ENCODE results near the gene ZNF521.

Gene ZNF521

GRCh38 chr18:25166113-25166512 is 185.9 kb downstream of the ZNF521 start:
- TF ChIP-seq CTCF (IDR thresholded peaks at IDR 0.05; ENCODE audit: insufficient read depth, low read length, poor library complexity, severe bottlenecking): no peak
- Histone ChIP-seq H3K27me3 (replicated peaks; ENCODE audit: control insufficient read depth, insufficient read depth, low read length) (no peaks in the 10 kb centered on the region), H3K4me3 (replicated peaks; ENCODE audit: low read depth, low read length) (no peak overlapping the region), H3K36me3 (ENCODE audit: control insufficient read depth, insufficient read depth, low read length) (no peaks in the 10 kb centered on the region)
- no peak for DNase-seq (ENCODE audit: extremely low read depth, insufficient read length)

GRCh38 chr18:25164848-25165811 is 186.8 kb downstream of the ZNF521 start:
- Histone ChIP-seq H3K36me3 (ENCODE audit: control insufficient read depth, insufficient read depth, low read length) (no peaks in the 10 kb centered on the region), H3K27me3 (replicated peaks; ENCODE audit: control insufficient read depth, insufficient read depth, low read length) (no peaks in the 10 kb centered on the region), H3K4me3 (replicated peaks; ENCODE audit: low read depth, low read length) (peak overlapping the region; percentile 46)
- no peak for TF ChIP-seq CTCF (IDR thresholded peaks at IDR 0.05; ENCODE audit: insufficient read depth, low read length, poor library complexity, severe bottlenecking)
- DNase-seq (ENCODE audit: extremely low read depth, insufficient read length): peak; percentile 6

- H3K36me3 ChIP-seq (ENCODE audit: control insufficient read depth, insufficient read depth, low read length): no peaks in the 10 kb centered on the region
- no peaks in the 10 kb centered on the region for H3K27me3 ChIP-seq (replicated peaks; ENCODE audit: control insufficient read depth, insufficient read depth, low read length)
- TF ChIP-seq CTCF (IDR thresholded peaks at IDR 0.05; ENCODE audit: insufficient read depth, low read length, poor library complexity, severe bottlenecking): no peak
- no peak for DNase-seq (ENCODE audit: extremely low read depth, insufficient read length)
- peak overlapping the region; percentile 46 for H3K4me3 ChIP-seq (replicated peaks; ENCODE audit: low read depth, low read length)
These were observed 187.6 kb downstream of the ZNF521 start for GRCh38 chr18:25164211-25164847.

GRCh38 chr18:25153426-25153825 is 198.5 kb downstream of the ZNF521 start:
- Histone ChIP-seq H3K4me3 (replicated peaks; ENCODE audit: low read depth, low read length) (no peak overlapping the region), H3K36me3 (ENCODE audit: control insufficient read depth, insufficient read depth, low read length) (no peaks in the 10 kb centered on the region), H3K27me3 (replicated peaks; ENCODE audit: control insufficient read depth, insufficient read depth, low read length) (no peaks in the 10 kb centered on the region)
- DNase-seq (ENCODE audit: extremely low read depth, insufficient read length): no peak
- TF ChIP-seq CTCF (IDR thresholded peaks at IDR 0.05; ENCODE audit: insufficient read depth, low read length, poor library complexity, severe bottlenecking): no peak

GRCh38 chr18:25147877-25148488 is 204.0 kb downstream of the ZNF521 start:
- no peak for TF ChIP-seq CTCF (IDR thresholded peaks at IDR 0.05; ENCODE audit: insufficient read depth, low read length, poor library complexity, severe bottlenecking)
- Histone ChIP-seq H3K4me3 (replicated peaks; ENCODE audit: low read depth, low read length) (no peak overlapping the region), H3K36me3 (ENCODE audit: control insufficient read depth, insufficient read depth, low read length) (no peaks in the 10 kb centered on the region), H3K27me3 (replicated peaks; ENCODE audit: control insufficient read depth, insufficient read depth, low read length) (no peaks in the 10 kb centered on the region)
- no peak for DNase-seq (ENCODE audit: extremely low read depth, insufficient read length)
